Transverse colon (tissue), 3 donors: ENCODE data around the gene IL1RL1.

Source experiments
- POLR2A ChIP-seq: fragments of 450-650 bp; IDR thresholded peaks from one replicate; pipeline ENCODE4 v1.6.1; 2016; ENCODE audit warnings: antibody characterized with exemption, mild to moderate bottlenecking, moderate library complexity
- TF ChIP-seq, protein P1 (sequence below), 5 experiments: fragments of 200-600 bp in 3 of 5; fragments of 450-650 bp in 2 of 5; sonication (generic) in 3 of 5; IDR thresholded peaks; 1 replicate in 2 of 5; 2 replicates in 3 of 5; pipeline ENCODE4 v1.5.1; 2016 to 2017; ENCODE audit warnings: antibody characterized with exemption in 5 of 5, inconsistent platforms in 3 of 5, mild to moderate bottlenecking in 2 of 5, moderate library complexity in 1 of 5

DNA sequence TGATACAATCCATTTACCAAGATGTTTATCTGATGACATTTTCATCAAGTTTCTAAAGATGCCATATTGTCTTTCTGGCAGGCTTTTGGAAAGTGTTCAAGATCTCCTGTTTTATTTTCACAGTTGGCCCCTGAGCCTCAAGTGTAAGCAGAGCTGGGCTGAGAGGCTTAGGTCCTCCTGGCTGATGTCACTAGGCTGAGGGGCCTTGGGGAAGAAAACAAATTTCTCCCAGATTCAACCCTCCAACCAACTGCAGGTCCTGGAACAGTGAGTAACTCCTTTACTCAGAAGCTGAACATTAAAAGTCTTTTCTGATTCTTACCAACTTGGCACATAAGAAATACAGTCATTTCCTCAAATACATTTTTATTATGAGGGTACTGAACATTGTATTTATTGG, 14.9 kb upstream of the IL1RL1 start:
- TF ChIP-seq, protein P1, sequence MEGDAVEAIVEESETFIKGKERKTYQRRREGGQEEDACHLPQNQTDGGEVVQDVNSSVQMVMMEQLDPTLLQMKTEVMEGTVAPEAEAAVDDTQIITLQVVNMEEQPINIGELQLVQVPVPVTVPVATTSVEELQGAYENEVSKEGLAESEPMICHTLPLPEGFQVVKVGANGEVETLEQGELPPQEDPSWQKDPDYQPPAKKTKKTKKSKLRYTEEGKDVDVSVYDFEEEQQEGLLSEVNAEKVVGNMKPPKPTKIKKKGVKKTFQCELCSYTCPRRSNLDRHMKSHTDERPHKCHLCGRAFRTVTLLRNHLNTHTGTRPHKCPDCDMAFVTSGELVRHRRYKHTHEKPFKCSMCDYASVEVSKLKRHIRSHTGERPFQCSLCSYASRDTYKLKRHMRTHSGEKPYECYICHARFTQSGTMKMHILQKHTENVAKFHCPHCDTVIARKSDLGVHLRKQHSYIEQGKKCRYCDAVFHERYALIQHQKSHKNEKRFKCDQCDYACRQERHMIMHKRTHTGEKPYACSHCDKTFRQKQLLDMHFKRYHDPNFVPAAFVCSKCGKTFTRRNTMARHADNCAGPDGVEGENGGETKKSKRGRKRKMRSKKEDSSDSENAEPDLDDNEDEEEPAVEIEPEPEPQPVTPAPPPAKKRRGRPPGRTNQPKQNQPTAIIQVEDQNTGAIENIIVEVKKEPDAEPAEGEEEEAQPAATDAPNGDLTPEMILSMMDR (IDR thresholded peaks at IDR 0.05) = no peak
- TF ChIP-seq POLR2A = no peak
